ENCODE data around the gene ANP32B. TPM values are rescaled to one million over a fixed set of nuclear protein-coding genes. Genes with fewer than 3 reads are reported as not detected.

ANP32B gene
- total and polyA plus RNA-seq, 11 donors, result 16.3 to 78.3 (median 57.8) TPM

DNA sequence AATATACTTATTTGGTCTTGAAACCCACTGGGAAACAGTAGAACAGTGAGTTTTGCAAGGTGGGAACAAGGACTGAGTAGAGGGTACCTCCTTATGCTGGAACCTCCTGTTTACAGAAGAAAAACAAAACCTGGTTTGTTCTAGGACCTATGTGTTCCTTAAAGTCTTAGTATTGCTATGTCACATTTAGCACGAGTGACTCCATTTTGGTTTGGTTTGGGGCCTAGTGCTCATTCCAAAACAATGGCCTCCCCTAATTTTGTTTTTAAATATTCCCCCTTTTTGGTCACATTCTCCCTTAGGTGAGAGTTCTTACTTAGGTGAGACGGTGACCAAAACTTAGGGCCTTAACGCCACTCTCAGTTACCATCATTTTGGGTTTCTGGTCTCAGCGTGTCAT is 67.2 kb downstream of the ANP32B start:
- Histone ChIP-seq H3K4me1 (peaks cover 0 to 15% (median 0%) of the 10 kb centered on the region in 12 donors), H3K4me3 (no peak overlapping the region), H3K27ac (no peak overlapping the region), H3K9me3 (no peaks in the 10 kb centered on the region), H3K36me3 (no peaks in the 10 kb centered on the region), H3K27me3 (no peaks in the 10 kb centered on the region)
- DNase-seq (no peak), ATAC-seq (no peak)
- WGBS, 4 donors, result 95 to 97% (median 96%) methylated on average over 4 of the region's 4 CpGs
- no peak for TF ChIP-seq POLR2A (IDR thresholded peaks at IDR 0.05)
- TF ChIP-seq, protein P1, sequence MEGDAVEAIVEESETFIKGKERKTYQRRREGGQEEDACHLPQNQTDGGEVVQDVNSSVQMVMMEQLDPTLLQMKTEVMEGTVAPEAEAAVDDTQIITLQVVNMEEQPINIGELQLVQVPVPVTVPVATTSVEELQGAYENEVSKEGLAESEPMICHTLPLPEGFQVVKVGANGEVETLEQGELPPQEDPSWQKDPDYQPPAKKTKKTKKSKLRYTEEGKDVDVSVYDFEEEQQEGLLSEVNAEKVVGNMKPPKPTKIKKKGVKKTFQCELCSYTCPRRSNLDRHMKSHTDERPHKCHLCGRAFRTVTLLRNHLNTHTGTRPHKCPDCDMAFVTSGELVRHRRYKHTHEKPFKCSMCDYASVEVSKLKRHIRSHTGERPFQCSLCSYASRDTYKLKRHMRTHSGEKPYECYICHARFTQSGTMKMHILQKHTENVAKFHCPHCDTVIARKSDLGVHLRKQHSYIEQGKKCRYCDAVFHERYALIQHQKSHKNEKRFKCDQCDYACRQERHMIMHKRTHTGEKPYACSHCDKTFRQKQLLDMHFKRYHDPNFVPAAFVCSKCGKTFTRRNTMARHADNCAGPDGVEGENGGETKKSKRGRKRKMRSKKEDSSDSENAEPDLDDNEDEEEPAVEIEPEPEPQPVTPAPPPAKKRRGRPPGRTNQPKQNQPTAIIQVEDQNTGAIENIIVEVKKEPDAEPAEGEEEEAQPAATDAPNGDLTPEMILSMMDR (IDR thresholded peaks at IDR 0.05), result no peak
- intact Hi-C loops (cut with DNase I), result no loop called here

DNA sequence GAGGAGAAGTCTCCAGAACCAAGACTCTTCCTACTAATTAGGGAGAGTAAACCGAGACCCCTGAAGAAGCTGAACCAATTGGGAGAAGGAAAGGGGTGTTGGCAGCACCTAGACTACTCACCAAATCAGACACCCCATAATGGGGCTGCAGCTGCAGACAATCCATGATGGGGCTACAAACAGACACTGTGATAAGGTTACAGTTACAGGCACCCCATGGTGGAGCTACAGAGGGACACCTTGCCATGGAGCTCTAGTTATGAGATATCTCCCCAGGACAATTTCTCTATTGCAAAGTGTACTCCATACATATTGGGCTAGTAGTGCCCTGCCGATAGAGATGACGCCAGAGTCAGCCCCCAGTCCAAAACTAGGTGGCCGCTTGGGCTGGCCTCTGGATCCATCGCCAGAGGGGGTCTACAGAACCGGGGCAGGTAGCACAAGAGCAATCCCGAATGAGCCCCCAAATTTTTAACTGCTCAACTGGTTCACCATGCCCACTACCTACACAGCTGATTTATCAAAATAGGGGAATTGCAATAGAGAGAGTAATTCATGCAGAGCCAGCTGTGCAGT is 71.3 kb downstream of the ANP32B start:
- Histone ChIP-seq H3K27ac (no peak overlapping the region), H3K4me1 (peaks cover 0 to 26% (median 10%) of the 10 kb centered on the region in 12 donors), H3K9me3 (no peaks in the 10 kb centered on the region), H3K27me3 (no peaks in the 10 kb centered on the region), H3K4me3 (no peak overlapping the region), H3K36me3 (no peaks in the 10 kb centered on the region)
- DNase-seq (no peak), ATAC-seq (no peak)
- TF ChIP-seq, protein P1 (IDR thresholded peaks at IDR 0.05), result no peak
- no peak for TF ChIP-seq POLR2A (IDR thresholded peaks at IDR 0.05)
- intact Hi-C loops (cut with DNase I), result no loop called here
- 96 to 99% (median 97%) methylated on average over 7 of the region's 7 CpGs for whole genome bisulfite sequencing, 4 donors

DNA sequence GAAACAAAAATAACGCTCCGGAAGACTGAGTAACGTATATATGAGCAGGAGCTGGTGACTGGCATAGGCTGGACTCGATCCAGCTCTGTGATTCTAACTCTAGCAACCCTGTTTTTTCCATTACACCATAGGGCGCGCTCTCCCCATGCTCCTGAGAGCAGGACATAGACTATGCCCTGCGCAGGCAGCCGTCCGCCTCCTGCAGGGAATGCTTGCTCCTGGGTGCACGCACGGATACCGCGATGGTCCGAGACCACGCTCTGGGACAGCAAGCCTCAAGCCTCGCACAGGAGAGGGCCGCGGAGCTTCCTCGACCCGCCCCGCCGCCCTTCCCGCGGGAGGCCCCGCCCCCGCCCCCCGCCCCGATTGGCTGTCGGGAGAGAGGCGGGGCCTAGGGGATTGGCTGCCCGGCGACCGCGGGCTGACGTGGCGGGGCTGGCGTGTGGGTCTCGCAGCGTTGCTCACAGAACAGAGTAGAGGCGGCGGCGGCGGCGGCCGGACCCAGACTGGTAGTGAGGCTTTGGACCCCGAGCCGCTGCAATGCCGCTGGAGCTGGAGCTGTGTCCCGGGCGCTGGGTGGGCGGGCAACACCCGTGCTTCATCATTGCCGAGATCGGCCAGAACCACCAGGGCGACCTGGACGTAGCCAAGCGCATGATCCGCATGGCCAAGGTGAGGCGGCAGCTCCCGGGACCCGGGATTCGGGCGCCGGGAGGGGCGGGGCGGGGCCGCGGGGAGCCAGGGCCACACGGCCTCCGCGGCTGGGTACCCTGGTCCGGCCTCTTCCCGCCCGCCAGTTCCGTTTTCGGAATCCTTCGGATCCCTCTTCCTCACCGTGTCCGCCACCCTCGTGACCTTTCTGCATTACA is 73.4 kb downstream of the ANP32B start, which contains the start of gene NANS:
Gene NANS, plus strand, starts transcription at position 464 of the 869 bp plus-strand sequence. Its CDS starts 77 bp downstream, at position 541.
- intact Hi-C loops (cut with DNase I), result loop anchor here in 5 of 10 donors (2.0 to 5.0 kb wide), 3 partner anchors 74 to 201 kb away; partner anchors contain the start of genes ANP32B (in 4 of the 5), TBC1D2 (in 1 of the 5) and TRMO (in 1 of the 5)

More for the DNA sequence above, 73.4 kb downstream of the ANP32B start, which contains the start of gene NANS:
- H3K27me3 ChIP-seq, result no peaks in the 10 kb centered on the region
- WGBS, 4 donors, result 0 to 1% (median 0%) methylated on average over 54 to 80 of the region's 80 CpGs
- no peaks in the 10 kb centered on the region for H3K9me3 ChIP-seq
- peaks cover 0 to 32% (median 10%) of the 10 kb centered on the region in 12 donors for H3K4me1 ChIP-seq
- peak; percentile 94 to 96 (median 95) for DNase-seq
- H3K4me3 ChIP-seq, result peak within 1 kb of the TSS; percentile 64 to 98 (median 80)
- H3K27ac ChIP-seq, result peak within 1 kb of the TSS; percentile 79 to 97 (median 90)
- H3K36me3 ChIP-seq, result peaks cover 0 to 15% (median 8%) of the 10 kb centered on the region in 9 donors
- peak; percentile 97 to 98 for TF ChIP-seq POLR2A (IDR thresholded peaks at IDR 0.05)
- TF ChIP-seq, protein P1 (IDR thresholded peaks at IDR 0.05), result peak in 1 of 12 donors; percentile 9
- peak; percentile 97 to 99 (median 99) for ATAC-seq

Measured in heart left ventricle (tissue), 16 donors.